Measurements from ENCODE around the gene GBA2.

GRCh38 chr9:35716230-35716629 lies 32.8 kb downstream of the GBA2 start:
- no peak for TF ChIP-seq REST (IDR thresholded peaks at IDR 0.05; ENCODE audit: insufficient read depth in 1 of 2, low read depth in 2 of 2, low read length in 2 of 2)
- no peak for TF ChIP-seq POLR2AphosphoS5 (IDR thresholded peaks at IDR 0.05; ENCODE audit: low read depth, low read length)
- no peak for TF ChIP-seq SIN3A (IDR thresholded peaks at IDR 0.05; ENCODE audit: borderline replicate concordance, insufficient read depth, low read length)

All from PFSK-1 (cell line).